Measurements from ENCODE around the gene CCDC170. TPM values are rescaled to one million over a fixed set of nuclear protein-coding genes. Genes with fewer than 3 reads are reported as not detected.

The CCDC170 gene
- total RNA-seq, 2 experiments from 2014 or later = not detected

- CTCF ChIA-PET = no interaction called here
- no peaks in the 10 kb centered on the region for H3K9me3 Mint-ChIP-seq
- DNase-seq = no peak
- no peak overlapping the region for H3K4me3 Mint-ChIP-seq
- H3K36me3 Mint-ChIP-seq (ENCODE audit: low read depth) = no peaks in the 10 kb centered on the region
- H3K27ac Mint-ChIP-seq = no peak overlapping the region
- intact Hi-C loops (cut with micrococcal nuclease) = no loop called here
- no peaks in the 10 kb centered on the region for H3K4me1 Mint-ChIP-seq (ENCODE audit: low read depth)
- peaks cover 44% of the 10 kb centered on the region for H3K27me3 Mint-ChIP-seq (ENCODE audit: low read depth)
Observed at GRCh38 chr6:151610326-151610725, 116.5 kb downstream of the CCDC170 start.

- Mint-ChIP-seq H3K4me3 (no peak overlapping the region), H3K27me3 (ENCODE audit: low read depth) (peaks cover 36% of the 10 kb centered on the region), H3K9me3 (no peaks in the 10 kb centered on the region), H3K36me3 (ENCODE audit: low read depth) (no peaks in the 10 kb centered on the region), H3K27ac (no peak overlapping the region), H3K4me1 (ENCODE audit: low read depth) (no peaks in the 10 kb centered on the region)
- intact Hi-C loops (cut with micrococcal nuclease) = no loop called here
- DNase-seq = no peak
- CTCF ChIA-PET = no interaction called here
Observed at GRCh38 chr6:151614630-151615029, 120.8 kb downstream of the CCDC170 start.

- intact Hi-C loops (cut with micrococcal nuclease) = no loop called here
- no peak for DNase-seq
- no peaks in the 10 kb centered on the region for H3K4me1 Mint-ChIP-seq (ENCODE audit: low read depth)
- no peaks in the 10 kb centered on the region for H3K9me3 Mint-ChIP-seq
- H3K36me3 Mint-ChIP-seq (ENCODE audit: low read depth) = no peaks in the 10 kb centered on the region
- CTCF ChIA-PET = no interaction called here
- H3K4me3 Mint-ChIP-seq = no peak overlapping the region
- H3K27me3 Mint-ChIP-seq (ENCODE audit: low read depth) = peaks cover 36% of the 10 kb centered on the region
- no peak overlapping the region for H3K27ac Mint-ChIP-seq
Observed at GRCh38 chr6:151616091-151616513, 122.3 kb downstream of the CCDC170 start.

- intact Hi-C loops (cut with micrococcal nuclease) = no loop called here
- no peaks in the 10 kb centered on the region for H3K36me3 Mint-ChIP-seq (ENCODE audit: low read depth)
- no peak for DNase-seq
- H3K4me1 Mint-ChIP-seq (ENCODE audit: low read depth) = no peaks in the 10 kb centered on the region
- peaks cover 36% of the 10 kb centered on the region for H3K27me3 Mint-ChIP-seq (ENCODE audit: low read depth)
- H3K27ac Mint-ChIP-seq = no peak overlapping the region
- H3K9me3 Mint-ChIP-seq = no peaks in the 10 kb centered on the region
- CTCF ChIA-PET = no interaction called here
- H3K4me3 Mint-ChIP-seq = no peak overlapping the region
Observed at GRCh38 chr6:151616600-151616999, 122.8 kb downstream of the CCDC170 start.

GRCh38 chr6:151617539-151617938, 123.7 kb downstream of the CCDC170 start:
- CTCF ChIA-PET = no interaction called here
- H3K9me3 Mint-ChIP-seq = no peaks in the 10 kb centered on the region
- H3K27ac Mint-ChIP-seq = no peak overlapping the region
- intact Hi-C loops (cut with micrococcal nuclease) = no loop called here
- peaks cover 31% of the 10 kb centered on the region for H3K27me3 Mint-ChIP-seq (ENCODE audit: low read depth)
- no peak for DNase-seq
- no peaks in the 10 kb centered on the region for H3K36me3 Mint-ChIP-seq (ENCODE audit: low read depth)
- no peak overlapping the region for H3K4me3 Mint-ChIP-seq
- H3K4me1 Mint-ChIP-seq (ENCODE audit: low read depth) = no peaks in the 10 kb centered on the region

GRCh38 chr6:151618717-151619116, 124.9 kb downstream of the CCDC170 start:
- H3K36me3 Mint-ChIP-seq (ENCODE audit: low read depth) = no peaks in the 10 kb centered on the region
- intact Hi-C loops (cut with micrococcal nuclease) = no loop called here

GRCh38 chr6:151620179-151620578, 126.4 kb downstream of the CCDC170 start:
- intact Hi-C loops (cut with micrococcal nuclease) = loop anchor here (5.0 kb wide), 1 partner anchor 133 kb away; no protein-coding TSS in a partner anchor
- DNase-seq = no peak
- H3K4me3 Mint-ChIP-seq = no peak overlapping the region
- no peaks in the 10 kb centered on the region for H3K36me3 Mint-ChIP-seq (ENCODE audit: low read depth)
- no peaks in the 10 kb centered on the region for H3K9me3 Mint-ChIP-seq
- peaks cover 23% of the 10 kb centered on the region for H3K27me3 Mint-ChIP-seq (ENCODE audit: low read depth)
- CTCF ChIA-PET = no interaction called here
- no peak overlapping the region for H3K27ac Mint-ChIP-seq
- no peaks in the 10 kb centered on the region for H3K4me1 Mint-ChIP-seq (ENCODE audit: low read depth)

More at GRCh38 chr6:151618717-151619116, 124.9 kb downstream of the CCDC170 start:
- H3K9me3 Mint-ChIP-seq = no peaks in the 10 kb centered on the region
- H3K27me3 Mint-ChIP-seq (ENCODE audit: low read depth) = peaks cover 28% of the 10 kb centered on the region
- no peak overlapping the region for H3K4me3 Mint-ChIP-seq
- CTCF ChIA-PET = no interaction called here
- H3K4me1 Mint-ChIP-seq (ENCODE audit: low read depth) = no peaks in the 10 kb centered on the region
- no peak for DNase-seq
- no peak overlapping the region for H3K27ac Mint-ChIP-seq

- H3K9me3 Mint-ChIP-seq = no peaks in the 10 kb centered on the region
- CTCF ChIA-PET = no interaction called here
- H3K27ac Mint-ChIP-seq = no peak overlapping the region
- peaks cover 16% of the 10 kb centered on the region for H3K4me1 Mint-ChIP-seq (ENCODE audit: low read depth)
- intact Hi-C loops (cut with micrococcal nuclease) = loop anchor here (5.0 kb wide), 1 partner anchor 137 kb away; no protein-coding TSS in a partner anchor
- no peaks in the 10 kb centered on the region for H3K36me3 Mint-ChIP-seq (ENCODE audit: low read depth)
- DNase-seq = no peak
- H3K4me3 Mint-ChIP-seq = no peak overlapping the region
- peaks cover 7% of the 10 kb centered on the region for H3K27me3 Mint-ChIP-seq (ENCODE audit: low read depth)
Observed at GRCh38 chr6:151624071-151624470, 130.3 kb downstream of the CCDC170 start.

GRCh38 chr6:151624481-151624880, 130.7 kb downstream of the CCDC170 start:
- H3K4me3 Mint-ChIP-seq = no peak overlapping the region
- no peak overlapping the region for H3K27ac Mint-ChIP-seq
- DNase-seq = no peak
- CTCF ChIA-PET = no interaction called here
- intact Hi-C loops (cut with micrococcal nuclease) = loop anchor here (5.0 kb wide), 1 partner anchor 137 kb away; no protein-coding TSS in a partner anchor
- peaks cover 16% of the 10 kb centered on the region for H3K4me1 Mint-ChIP-seq (ENCODE audit: low read depth)
- no peaks in the 10 kb centered on the region for H3K36me3 Mint-ChIP-seq (ENCODE audit: low read depth)
- peaks cover 7% of the 10 kb centered on the region for H3K27me3 Mint-ChIP-seq (ENCODE audit: low read depth)
- H3K9me3 Mint-ChIP-seq = no peaks in the 10 kb centered on the region

- intact Hi-C loops (cut with micrococcal nuclease) = loop anchor here (5.0 kb wide), 3 partner anchors 58 to 138 kb away; no protein-coding TSS in a partner anchor
- DNase-seq = no peak
- peaks cover 16% of the 10 kb centered on the region for H3K4me1 Mint-ChIP-seq (ENCODE audit: low read depth)
- CTCF ChIA-PET = interaction anchor here (0.6 kb wide), 1 partner anchor 593 kb away, joined by 6 read pairs; no protein-coding TSS in a partner anchor
- H3K4me3 Mint-ChIP-seq = no peak overlapping the region
- H3K9me3 Mint-ChIP-seq = no peaks in the 10 kb centered on the region
- no peaks in the 10 kb centered on the region for H3K36me3 Mint-ChIP-seq (ENCODE audit: low read depth)
- H3K27me3 Mint-ChIP-seq (ENCODE audit: low read depth) = peaks cover 7% of the 10 kb centered on the region
- H3K27ac Mint-ChIP-seq = no peak overlapping the region
Observed at GRCh38 chr6:151624900-151625536, 131.2 kb downstream of the CCDC170 start.

- no peak for DNase-seq
- Mint-ChIP-seq H3K27ac (no peak overlapping the region), H3K27me3 (ENCODE audit: low read depth) (peaks cover 9% of the 10 kb centered on the region), H3K4me1 (ENCODE audit: low read depth) (peaks cover 16% of the 10 kb centered on the region), H3K4me3 (no peak overlapping the region), H3K9me3 (no peaks in the 10 kb centered on the region), H3K36me3 (ENCODE audit: low read depth) (no peaks in the 10 kb centered on the region)
- CTCF ChIA-PET = no interaction called here
- intact Hi-C loops (cut with micrococcal nuclease) = loop anchor here (5.0 kb wide), 2 partner anchors 61 to 131 kb away; no protein-coding TSS in a partner anchor
Observed at GRCh38 chr6:151627689-151628444, 134.1 kb downstream of the CCDC170 start.

- no peak for DNase-seq
- H3K27me3 Mint-ChIP-seq (ENCODE audit: low read depth) = peaks cover 12% of the 10 kb centered on the region
- H3K36me3 Mint-ChIP-seq (ENCODE audit: low read depth) = no peaks in the 10 kb centered on the region
- CTCF ChIA-PET = no interaction called here
- peaks cover 18% of the 10 kb centered on the region for H3K4me1 Mint-ChIP-seq (ENCODE audit: low read depth)
- no peak overlapping the region for H3K4me3 Mint-ChIP-seq
- intact Hi-C loops (cut with micrococcal nuclease) = loop anchor here (5.0 kb wide), 2 partner anchors 62 to 132 kb away; no protein-coding TSS in a partner anchor
- no peak overlapping the region for H3K27ac Mint-ChIP-seq
- no peaks in the 10 kb centered on the region for H3K9me3 Mint-ChIP-seq
Observed at GRCh38 chr6:151629791-151630190, 136.0 kb downstream of the CCDC170 start.

GRCh38 chr6:151630387-151630786, 136.6 kb downstream of the CCDC170 start:
- Mint-ChIP-seq H3K27ac (no peak overlapping the region), H3K36me3 (ENCODE audit: low read depth) (no peaks in the 10 kb centered on the region), H3K4me1 (ENCODE audit: low read depth) (peaks cover 18% of the 10 kb centered on the region), H3K4me3 (no peak overlapping the region), H3K9me3 (no peaks in the 10 kb centered on the region), H3K27me3 (ENCODE audit: low read depth) (peaks cover 12% of the 10 kb centered on the region)
- CTCF ChIA-PET = no interaction called here
- intact Hi-C loops (cut with micrococcal nuclease) = no loop called here
- DNase-seq = no peak
